KMS-11 (cell line): ENCODE measurements around the gene PTMS.

Source experiments
- H2AFZ ChIP-seq: fragments of 200-600 bp; sonication (generic); 2 replicates; pipeline ENCODE4 v1.6.1; 2016; ENCODE audit warnings: antibody characterized with exemption, mixed run types, low read depth
- H3K27ac ChIP-seq: fragments of 200-600 bp; sonication (generic); 2 replicates; pipeline ENCODE4 v1.6.1; 2016; ENCODE audit warnings: mild to moderate bottlenecking, mixed run types
- H3K27me3 ChIP-seq: fragments of 200-600 bp; sonication (generic); 2 replicates; pipeline ENCODE4 v1.6.1; 2017; ENCODE audit warnings: mild to moderate bottlenecking, low read depth, mixed run types, moderate library complexity; ENCODE audit not compliant: insufficient read depth
- H3K36me3 ChIP-seq: fragments of 200-600 bp; sonication (generic); 2 replicates; pipeline ENCODE4 v1.6.1; 2017; ENCODE audit warnings: mild to moderate bottlenecking, mixed run types; ENCODE audit not compliant: insufficient read depth
- H3K4me1 ChIP-seq: fragments of 200-600 bp; sonication (generic); 2 replicates; pipeline ENCODE4 v1.6.1; 2016; ENCODE audit warnings: mild to moderate bottlenecking, low read depth, mixed run types; ENCODE audit not compliant: poor library complexity, severe bottlenecking
- H3K4me2 ChIP-seq: fragments of 200-600 bp; sonication (generic); 2 replicates; pipeline ENCODE4 v1.7.0; 2016; ENCODE audit warnings: mild to moderate bottlenecking, mixed run types
- H3K4me3 ChIP-seq: fragments of 200-600 bp; sonication (generic); IDR thresholded peaks from 2 replicates; pipeline ENCODE4 v1.6.1; 2017; ENCODE audit warnings: low read depth, low read length, mixed read lengths; ENCODE audit not compliant: insufficient read depth
- H3K79me2 ChIP-seq: fragments of 200-600 bp; sonication (generic); 2 replicates; pipeline ENCODE4 v1.6.1; 2016; ENCODE audit warnings: low read depth, mixed run types; ENCODE audit not compliant: insufficient read depth
- H3K9ac ChIP-seq: fragments of 200-600 bp; sonication (generic); 2 replicates; pipeline ENCODE4 v1.6.1; 2016; ENCODE audit warnings: mild to moderate bottlenecking, mixed run types
- H4K20me1 ChIP-seq: fragments of 200-600 bp; sonication (generic); 2 replicates; pipeline ENCODE4 v1.6.1; 2016; ENCODE audit warnings: mild to moderate bottlenecking, mixed run types; ENCODE audit not compliant: insufficient read depth
- TF ChIP-seq, protein P1 (sequence below): fragments of 200-600 bp; sonication (generic); conservative IDR thresholded peaks from 2 replicates; pipeline ENCODE4 v1.6.1; 2017; ENCODE audit warnings: low read depth, mild to moderate bottlenecking, antibody characterized with exemption, low read length, moderate library complexity, mixed read lengths

The PTMS gene

DNA sequence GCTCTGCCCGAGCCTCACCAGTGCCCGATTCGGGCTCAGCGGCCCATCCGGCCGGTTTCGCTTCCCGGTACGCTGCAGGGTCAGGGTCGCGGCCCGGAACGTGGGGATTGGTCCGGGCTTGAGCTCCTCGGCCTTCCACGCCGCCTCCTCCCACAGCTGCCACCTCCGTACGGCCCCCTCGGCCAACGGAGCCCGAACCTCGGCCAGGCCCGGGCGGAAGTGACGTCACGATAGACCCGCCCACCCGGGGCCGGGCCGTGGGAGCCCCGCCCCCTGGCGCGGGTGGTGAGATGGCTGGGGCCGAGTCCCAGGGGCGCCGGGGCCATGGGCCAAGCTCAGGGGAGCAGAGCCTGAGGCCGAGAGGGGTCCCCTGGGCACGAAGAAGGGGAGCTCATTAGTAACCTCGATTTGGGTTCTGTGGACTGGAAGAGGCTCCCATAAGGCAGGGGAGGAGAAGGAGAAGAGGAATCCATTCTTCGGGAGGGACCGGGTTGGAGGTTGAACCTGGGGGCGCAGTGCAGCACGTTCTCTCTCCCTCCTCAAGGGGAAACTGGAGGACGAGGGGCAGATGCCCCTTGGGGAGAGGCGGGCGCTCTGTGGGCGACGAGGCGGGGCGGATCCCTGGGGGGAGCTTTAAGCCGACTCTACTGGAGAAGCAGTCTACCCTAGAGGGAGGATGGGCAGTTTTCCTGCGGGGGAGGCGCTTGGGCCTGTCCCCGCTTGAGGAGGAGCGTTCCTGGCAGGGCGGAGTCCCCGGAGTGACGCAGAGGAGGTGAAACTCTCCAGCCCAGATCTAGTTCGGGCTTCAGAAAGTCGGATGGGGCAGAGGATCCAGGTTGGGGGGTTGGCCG lies 13.0 kb upstream of the PTMS start, which contains the start of gene MLF2:
MLF2 (minus strand) TSS at position 221 of the 851 bp plus-strand sequence. CDS start 807 bp downstream, outside the sequence.
- Histone ChIP-seq H4K20me1 (no peaks in the 10 kb centered on the region), H3K4me1 (peaks cover 12% of the 10 kb centered on the region), H3K27me3 (no peaks in the 10 kb centered on the region), H2AFZ (peak within 1 kb of the TSS; percentile 65), H3K4me3 (no peak within 1 kb of the TSS), H3K27ac (peak within 1 kb of the TSS; percentile 74), H3K79me2 (peaks cover 8% of the 10 kb centered on the region; the same call in 1 of the 2 replicates), H3K9ac (peak within 1 kb of the TSS; percentile 73), H3K4me2 (peak within 1 kb of the TSS; percentile 76), H3K36me3 (no peaks in the 10 kb centered on the region)
- TF ChIP-seq, protein P1, sequence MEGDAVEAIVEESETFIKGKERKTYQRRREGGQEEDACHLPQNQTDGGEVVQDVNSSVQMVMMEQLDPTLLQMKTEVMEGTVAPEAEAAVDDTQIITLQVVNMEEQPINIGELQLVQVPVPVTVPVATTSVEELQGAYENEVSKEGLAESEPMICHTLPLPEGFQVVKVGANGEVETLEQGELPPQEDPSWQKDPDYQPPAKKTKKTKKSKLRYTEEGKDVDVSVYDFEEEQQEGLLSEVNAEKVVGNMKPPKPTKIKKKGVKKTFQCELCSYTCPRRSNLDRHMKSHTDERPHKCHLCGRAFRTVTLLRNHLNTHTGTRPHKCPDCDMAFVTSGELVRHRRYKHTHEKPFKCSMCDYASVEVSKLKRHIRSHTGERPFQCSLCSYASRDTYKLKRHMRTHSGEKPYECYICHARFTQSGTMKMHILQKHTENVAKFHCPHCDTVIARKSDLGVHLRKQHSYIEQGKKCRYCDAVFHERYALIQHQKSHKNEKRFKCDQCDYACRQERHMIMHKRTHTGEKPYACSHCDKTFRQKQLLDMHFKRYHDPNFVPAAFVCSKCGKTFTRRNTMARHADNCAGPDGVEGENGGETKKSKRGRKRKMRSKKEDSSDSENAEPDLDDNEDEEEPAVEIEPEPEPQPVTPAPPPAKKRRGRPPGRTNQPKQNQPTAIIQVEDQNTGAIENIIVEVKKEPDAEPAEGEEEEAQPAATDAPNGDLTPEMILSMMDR: no peak

DNA sequence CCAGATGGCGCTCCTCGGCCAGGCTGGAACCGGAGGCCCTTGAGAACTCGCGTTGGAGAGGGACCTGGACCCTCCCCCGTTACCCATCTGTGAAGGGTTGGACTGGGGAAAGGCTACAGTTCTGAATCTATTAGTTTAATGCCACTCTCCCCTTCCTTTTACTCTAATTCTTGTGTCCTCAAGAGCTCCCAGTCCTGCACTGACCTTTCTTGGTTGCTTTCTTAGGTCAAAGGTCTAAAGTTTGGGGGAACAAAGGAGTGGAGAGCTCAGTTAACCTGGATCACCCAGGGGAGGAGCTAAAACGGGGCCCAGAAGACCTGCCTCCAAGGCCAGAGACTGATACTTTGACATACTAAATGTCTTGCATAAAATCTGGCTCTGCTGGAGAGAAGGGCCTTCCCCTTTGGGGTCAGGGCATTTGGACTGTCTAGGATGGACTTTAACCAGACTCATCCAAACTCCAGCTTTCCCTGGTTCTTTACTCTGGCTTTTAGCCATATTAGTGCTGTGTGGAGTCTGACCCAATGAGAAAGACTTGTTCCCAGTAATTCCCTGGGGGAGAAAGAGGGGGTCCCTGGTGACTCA lies 12.3 kb upstream of the PTMS start:
- Histone ChIP-seq H3K9ac (no peak overlapping the region), H2AFZ (peak overlapping the region; percentile 35; the same call in 1 of the 2 replicates), H3K79me2 (peaks cover 8% of the 10 kb centered on the region; the same call in 1 of the 2 replicates), H3K4me1 (peaks cover 12% of the 10 kb centered on the region), H4K20me1 (no peaks in the 10 kb centered on the region), H3K27ac (no peak overlapping the region), H3K36me3 (no peaks in the 10 kb centered on the region), H3K4me2 (peak overlapping the region; percentile 20; the same call in 1 of the 2 replicates), H3K4me3 (no peak overlapping the region), H3K27me3 (no peaks in the 10 kb centered on the region)
- TF ChIP-seq, protein P1: peak; percentile 87

DNA sequence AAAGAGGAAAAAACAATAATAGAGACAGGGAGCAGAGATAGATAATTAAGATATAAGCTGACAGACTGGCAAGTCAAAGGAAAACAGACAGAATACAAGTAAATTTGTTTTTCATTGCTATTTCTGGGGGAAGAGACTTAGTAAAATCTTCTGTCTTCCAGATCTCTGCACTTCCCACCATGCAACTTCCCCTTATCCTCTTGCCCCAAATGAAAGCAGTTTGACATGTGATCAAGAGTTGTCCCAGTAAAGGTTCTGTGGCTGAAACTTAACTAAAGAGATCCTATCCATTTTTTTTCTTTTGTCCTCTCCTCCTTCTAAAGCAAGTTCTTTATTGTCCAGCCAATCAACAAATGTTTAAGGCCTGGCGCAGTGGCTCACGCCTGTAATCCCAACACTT lies 11.8 kb upstream of the PTMS start:
- H3K4me1 ChIP-seq: peaks cover 12% of the 10 kb centered on the region
- no peaks in the 10 kb centered on the region for H3K36me3 ChIP-seq
- H3K4me2 ChIP-seq: no peak overlapping the region
- peaks cover 8% of the 10 kb centered on the region; the same call in 1 of the 2 replicates for H3K79me2 ChIP-seq
- TF ChIP-seq, protein P1: no peak
- no peak overlapping the region for H3K9ac ChIP-seq
- H3K27me3 ChIP-seq: no peaks in the 10 kb centered on the region
- no peaks in the 10 kb centered on the region for H4K20me1 ChIP-seq
- H3K27ac ChIP-seq: no peak overlapping the region
- no peak overlapping the region for H2AFZ ChIP-seq
- H3K4me3 ChIP-seq: no peak overlapping the region

DNA sequence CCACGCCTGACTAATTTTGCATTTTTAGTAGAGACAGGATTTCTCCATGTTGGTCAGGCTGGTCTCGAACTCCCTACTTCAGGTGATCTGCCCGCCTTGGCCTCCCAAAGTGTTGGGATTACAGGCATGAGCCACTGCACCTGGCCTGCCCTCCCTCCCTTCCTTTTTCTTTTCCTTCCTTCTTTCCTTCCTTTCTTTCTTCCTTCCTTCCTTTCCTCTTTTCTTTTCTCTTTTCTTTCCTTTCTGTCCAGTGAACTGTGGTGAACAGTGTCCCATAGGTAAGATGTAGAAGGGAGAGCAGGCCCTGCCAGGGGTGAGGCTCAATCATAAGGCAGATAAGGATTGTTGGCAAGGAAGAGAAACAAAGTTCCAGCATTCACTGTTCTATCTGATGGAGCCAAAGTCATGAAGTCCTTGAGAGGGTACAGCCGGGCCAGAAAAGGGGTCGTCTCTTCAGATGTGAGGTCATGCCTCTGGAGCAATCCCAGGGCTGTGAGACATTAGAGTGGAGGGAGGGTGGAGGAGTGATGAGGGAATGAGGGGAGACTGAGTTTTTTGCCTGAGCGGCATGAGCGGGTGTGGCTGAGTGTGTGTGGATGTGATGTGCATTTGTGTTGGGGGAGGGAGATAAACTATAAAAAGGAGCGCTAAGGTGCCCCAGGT lies 9.0 kb upstream of the PTMS start:
- Histone ChIP-seq H3K4me1 (peaks cover 9% of the 10 kb centered on the region), H3K9ac (no peak overlapping the region), H3K4me3 (no peak overlapping the region), H2AFZ (no peak overlapping the region), H3K27ac (no peak overlapping the region), H3K27me3 (no peaks in the 10 kb centered on the region), H3K4me2 (no peak overlapping the region), H3K36me3 (no peaks in the 10 kb centered on the region), H3K79me2 (peaks cover 5% of the 10 kb centered on the region; the same call in 1 of the 2 replicates), H4K20me1 (no peaks in the 10 kb centered on the region)
- TF ChIP-seq, protein P1: no peak
